ENCODE results near the gene MANBA.

Gene MANBA

DNA sequence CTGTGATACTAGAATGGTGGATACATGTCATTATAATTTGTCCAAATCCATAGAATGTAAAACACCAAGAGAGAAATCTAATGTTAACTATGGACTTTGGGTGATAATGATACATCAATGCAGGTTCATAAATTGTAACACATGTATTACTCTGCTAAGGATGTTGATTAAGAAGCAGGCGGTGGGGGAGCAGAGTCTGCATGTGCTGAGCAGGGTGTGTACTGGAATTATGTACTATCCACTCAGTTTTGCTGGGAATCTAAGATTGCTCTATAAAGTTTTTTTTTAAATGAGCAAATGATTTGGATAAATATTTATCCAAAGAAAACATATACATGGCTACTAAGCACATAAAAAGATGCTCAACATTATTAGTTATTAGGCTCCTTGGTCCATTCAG, 15.0 kb upstream of the MANBA start:
- DNase-seq (ENCODE audit: low spot score) = no peak
- in situ Hi-C loops (cut with MboI; ENCODE audit: low sequenced_read_pairs, unreplicated experiment) = no loop called here

DNA sequence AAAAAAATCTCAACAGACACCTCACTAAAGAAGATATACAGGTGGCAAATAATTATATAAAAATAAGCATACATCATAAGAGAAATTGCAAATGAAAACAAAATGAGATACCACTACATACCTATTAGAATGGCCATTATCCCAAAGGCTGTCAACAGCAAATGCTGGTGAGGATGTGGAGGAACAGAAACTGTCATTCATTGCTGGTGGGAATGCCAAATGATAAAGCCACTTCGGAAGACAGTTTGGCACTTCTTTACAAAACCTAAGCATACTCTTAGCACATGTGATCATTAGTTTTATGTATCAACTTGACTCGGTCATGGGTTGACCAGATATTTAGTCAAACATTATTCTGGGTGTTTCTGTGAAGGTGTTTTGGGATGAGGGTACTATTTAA, 13.5 kb upstream of the MANBA start:
- in situ Hi-C loops (cut with MboI; ENCODE audit: low sequenced_read_pairs, unreplicated experiment) = no loop called here
- TF ChIP-seq, protein P1, sequence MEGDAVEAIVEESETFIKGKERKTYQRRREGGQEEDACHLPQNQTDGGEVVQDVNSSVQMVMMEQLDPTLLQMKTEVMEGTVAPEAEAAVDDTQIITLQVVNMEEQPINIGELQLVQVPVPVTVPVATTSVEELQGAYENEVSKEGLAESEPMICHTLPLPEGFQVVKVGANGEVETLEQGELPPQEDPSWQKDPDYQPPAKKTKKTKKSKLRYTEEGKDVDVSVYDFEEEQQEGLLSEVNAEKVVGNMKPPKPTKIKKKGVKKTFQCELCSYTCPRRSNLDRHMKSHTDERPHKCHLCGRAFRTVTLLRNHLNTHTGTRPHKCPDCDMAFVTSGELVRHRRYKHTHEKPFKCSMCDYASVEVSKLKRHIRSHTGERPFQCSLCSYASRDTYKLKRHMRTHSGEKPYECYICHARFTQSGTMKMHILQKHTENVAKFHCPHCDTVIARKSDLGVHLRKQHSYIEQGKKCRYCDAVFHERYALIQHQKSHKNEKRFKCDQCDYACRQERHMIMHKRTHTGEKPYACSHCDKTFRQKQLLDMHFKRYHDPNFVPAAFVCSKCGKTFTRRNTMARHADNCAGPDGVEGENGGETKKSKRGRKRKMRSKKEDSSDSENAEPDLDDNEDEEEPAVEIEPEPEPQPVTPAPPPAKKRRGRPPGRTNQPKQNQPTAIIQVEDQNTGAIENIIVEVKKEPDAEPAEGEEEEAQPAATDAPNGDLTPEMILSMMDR (IDR thresholded peaks at IDR 0.05; ENCODE audit: borderline replicate concordance, control extremely low read depth, extremely low read depth, insufficient read depth, missing control alignments) = no peak
- no peak for DNase-seq (ENCODE audit: low spot score)

More for the DNA sequence above, 15.0 kb upstream of the MANBA start:
- TF ChIP-seq, protein P1 (IDR thresholded peaks at IDR 0.05; ENCODE audit: borderline replicate concordance, control extremely low read depth, extremely low read depth, insufficient read depth, missing control alignments) = no peak

DNA sequence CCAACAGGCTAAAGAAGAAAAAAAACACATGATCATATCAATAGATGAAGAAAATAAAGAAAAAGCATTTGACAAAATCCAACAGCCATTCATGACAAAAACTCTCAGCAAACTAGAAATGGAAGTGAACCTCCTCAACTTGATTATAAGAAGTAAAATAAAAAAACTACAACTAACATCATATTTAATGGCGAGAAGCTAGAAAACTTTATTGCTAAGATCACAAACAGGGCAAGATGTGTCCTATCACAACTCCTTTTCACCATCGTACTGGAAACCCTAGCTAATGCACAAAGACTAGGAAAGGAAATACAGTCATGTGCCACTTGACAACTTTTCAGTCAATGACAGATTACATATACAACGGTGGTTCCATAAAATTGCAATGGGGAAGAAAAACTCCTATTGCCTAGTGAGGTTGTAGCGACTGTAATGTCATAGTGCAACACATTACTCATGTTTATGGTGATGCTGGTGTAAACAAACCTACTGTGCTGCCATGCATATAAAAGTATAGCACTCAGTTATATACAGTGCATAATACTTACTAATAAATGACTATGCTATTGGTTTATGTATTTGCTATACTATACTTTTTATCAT, 12.1 kb upstream of the MANBA start:
- in situ Hi-C loops (cut with MboI; ENCODE audit: low sequenced_read_pairs, unreplicated experiment) = no loop called here
- TF ChIP-seq, protein P1 (IDR thresholded peaks at IDR 0.05; ENCODE audit: borderline replicate concordance, control extremely low read depth, extremely low read depth, insufficient read depth, missing control alignments) = no peak
- DNase-seq (ENCODE audit: low spot score) = no peak

DNA sequence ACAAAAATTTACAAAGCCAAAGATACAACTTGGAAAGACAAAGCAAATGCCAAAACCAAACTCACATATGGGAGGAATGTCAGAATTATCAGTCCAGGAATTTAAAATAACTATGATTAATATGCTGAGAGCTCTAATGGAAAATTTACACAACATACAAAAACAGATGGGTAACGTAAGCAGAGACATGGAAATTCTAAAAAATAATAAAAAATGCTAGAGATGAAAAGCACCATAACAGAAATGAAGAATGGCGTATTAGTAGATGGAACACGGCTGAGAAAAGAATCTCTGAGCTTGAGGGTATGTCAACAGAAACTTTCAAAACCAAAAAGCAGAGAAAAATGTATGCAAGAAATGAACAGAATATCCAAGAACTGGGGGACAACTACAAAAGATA, 4.1 kb upstream of the MANBA start:
- DNase-seq (ENCODE audit: low spot score) = no peak
- TF ChIP-seq, protein P1 (IDR thresholded peaks at IDR 0.05; ENCODE audit: borderline replicate concordance, control extremely low read depth, extremely low read depth, insufficient read depth, missing control alignments) = no peak
- in situ Hi-C loops (cut with MboI; ENCODE audit: low sequenced_read_pairs, unreplicated experiment) = no loop called here

DNA sequence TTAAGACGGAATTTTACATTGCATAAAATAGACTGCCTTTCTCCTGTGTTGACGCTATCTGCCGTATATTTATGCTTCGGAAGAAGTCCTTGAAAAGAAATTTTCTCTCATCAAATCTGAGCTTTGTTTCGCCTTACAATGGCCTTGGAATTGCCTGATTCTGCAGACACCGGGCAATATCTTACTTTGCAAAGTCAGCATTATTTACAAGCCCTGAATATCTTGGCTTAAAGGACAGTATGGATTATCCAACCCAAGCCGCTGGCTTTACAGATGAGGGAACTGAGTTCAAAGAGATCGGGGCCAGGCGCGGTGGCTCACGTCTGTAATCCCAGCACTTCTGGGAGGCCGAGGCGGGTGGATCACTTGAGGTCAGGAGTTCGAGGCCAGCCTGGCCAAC, 1.1 kb upstream of the MANBA start:
- in situ Hi-C loops (cut with MboI; ENCODE audit: low sequenced_read_pairs, unreplicated experiment) = no loop called here

DNA sequence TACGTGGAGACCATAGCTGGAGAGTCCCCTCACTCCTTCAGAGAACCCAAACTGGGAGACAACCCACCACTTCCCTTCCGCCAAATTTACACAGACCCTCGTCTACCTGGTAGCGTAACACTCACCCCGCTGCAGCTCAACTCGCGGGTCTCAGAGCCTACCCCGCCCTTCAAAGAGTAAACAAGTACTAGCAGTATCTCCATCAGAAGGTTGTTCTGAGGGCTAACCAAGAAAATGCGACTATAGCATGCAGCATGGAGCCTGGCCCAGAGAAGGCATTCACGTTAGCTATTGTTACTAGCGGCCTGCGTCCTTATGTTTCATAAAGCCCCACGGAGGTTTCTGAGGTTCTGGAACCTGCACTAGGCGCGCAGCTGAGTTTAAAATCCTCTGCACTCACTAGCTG, 531 bp upstream of the MANBA start:
- TF ChIP-seq, protein P1 (IDR thresholded peaks at IDR 0.05; ENCODE audit: borderline replicate concordance, control extremely low read depth, extremely low read depth, insufficient read depth, missing control alignments) = no peak
- in situ Hi-C loops (cut with MboI; ENCODE audit: low sequenced_read_pairs, unreplicated experiment) = no loop called here
- no peak for DNase-seq (ENCODE audit: low spot score)

More for the DNA sequence above, 1.1 kb upstream of the MANBA start:
- no peak for DNase-seq (ENCODE audit: low spot score)
- TF ChIP-seq, protein P1 (IDR thresholded peaks at IDR 0.05; ENCODE audit: borderline replicate concordance, control extremely low read depth, extremely low read depth, insufficient read depth, missing control alignments) = no peak
